ENCODE measurements around the gene RBBP5. TPM values are rescaled to one million over a fixed set of nuclear protein-coding genes. Genes with fewer than 3 reads are reported as not detected.

Gene RBBP5
- total RNA-seq, 2 experiments from 2014 or later: 22.8 to 23.0 TPM

GRCh38 chr1:205077158-205077933 lies 44.4 kb downstream of the RBBP5 start:
- Mint-ChIP-seq H3K4me3 (no peak overlapping the region), H3K27ac (no peak overlapping the region), H3K27me3 (no peaks in the 10 kb centered on the region), H3K9me3 (ENCODE audit: low read depth) (no peaks in the 10 kb centered on the region), H3K36me3 (no peaks in the 10 kb centered on the region), H3K4me1 (no peaks in the 10 kb centered on the region)
- no peak for DNase-seq
- ATAC-seq: no peak
- CTCF ChIA-PET: interaction anchor here (2.5 kb wide), 1 partner anchor 16 kb away, joined by 16 read pairs; no protein-coding TSS in a partner anchor

- CTCF ChIA-PET: interaction anchor here (2.5 kb wide), 1 partner anchor 14 kb away, joined by 16 read pairs; no protein-coding TSS in a partner anchor
- no peak overlapping the region for H3K4me3 Mint-ChIP-seq
- H3K9me3 Mint-ChIP-seq (ENCODE audit: low read depth): no peaks in the 10 kb centered on the region
- no peaks in the 10 kb centered on the region for H3K36me3 Mint-ChIP-seq
- no peak for ATAC-seq
- H3K4me1 Mint-ChIP-seq: no peaks in the 10 kb centered on the region
- no peak overlapping the region for H3K27ac Mint-ChIP-seq
- peak; percentile 14 for DNase-seq
- no peaks in the 10 kb centered on the region for H3K27me3 Mint-ChIP-seq
Measured at GRCh38 chr1:205076245-205076761, 45.5 kb downstream of the RBBP5 start.

- Mint-ChIP-seq H3K4me3 (no peak overlapping the region), H3K27ac (no peak overlapping the region), H3K36me3 (no peaks in the 10 kb centered on the region), H3K27me3 (no peaks in the 10 kb centered on the region), H3K9me3 (ENCODE audit: low read depth) (no peaks in the 10 kb centered on the region), H3K4me1 (no peaks in the 10 kb centered on the region)
- DNase-seq: no peak
- ATAC-seq: no peak
- CTCF ChIA-PET: interaction anchor here (1.3 to 2.5 kb wide), 2 partner anchors 14 to 86 kb away, joined by 5 to 16 read pairs; no protein-coding TSS in a partner anchor
Measured at GRCh38 chr1:205075642-205076155, 46.1 kb downstream of the RBBP5 start.

DNA sequence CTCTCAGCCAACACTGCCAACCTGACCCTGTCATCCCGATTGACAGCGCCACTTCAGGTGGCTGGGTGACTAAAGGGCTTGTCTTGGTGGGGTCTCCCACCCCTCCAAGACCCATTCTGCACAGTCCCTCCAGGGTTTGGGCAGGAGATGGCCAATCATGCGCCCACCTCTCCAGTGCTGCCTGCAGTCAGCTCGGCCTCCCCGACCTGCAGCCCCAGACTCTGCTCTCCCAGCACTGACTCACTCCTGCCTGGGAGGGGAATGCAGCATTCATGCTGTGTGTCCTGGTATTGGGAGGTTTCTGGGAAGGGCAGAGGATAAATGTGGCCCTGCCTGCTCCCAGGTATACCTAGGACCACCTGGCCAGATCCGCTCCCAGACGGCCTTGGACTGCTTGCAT lies 47.3 kb downstream of the RBBP5 start:
- no peaks in the 10 kb centered on the region for H3K4me1 Mint-ChIP-seq
- H3K36me3 Mint-ChIP-seq: no peaks in the 10 kb centered on the region
- ATAC-seq (no peak), DNase-seq (no peak)
- no peak overlapping the region for H3K4me3 Mint-ChIP-seq
- no peaks in the 10 kb centered on the region for H3K9me3 Mint-ChIP-seq (ENCODE audit: low read depth)
- no peak overlapping the region for H3K27ac Mint-ChIP-seq
- H3K27me3 Mint-ChIP-seq: no peaks in the 10 kb centered on the region
- CTCF ChIA-PET: interaction anchor here (0.6 to 1.9 kb wide), 3 partner anchors 13 to 85 kb away, joined by 3 to 7 read pairs (median 5); no protein-coding TSS in a partner anchor

- Mint-ChIP-seq H3K4me1 (no peaks in the 10 kb centered on the region), H3K9me3 (ENCODE audit: low read depth) (no peaks in the 10 kb centered on the region), H3K27ac (no peak overlapping the region), H3K27me3 (no peaks in the 10 kb centered on the region), H3K36me3 (no peaks in the 10 kb centered on the region), H3K4me3 (no peak overlapping the region)
- ATAC-seq: no peak
- CTCF ChIA-PET: interaction anchor here (1.9 kb wide), 1 partner anchor 13 kb away, joined by 7 read pairs; no protein-coding TSS in a partner anchor
- no peak for DNase-seq
Measured at GRCh38 chr1:205074084-205074483, 47.7 kb downstream of the RBBP5 start.

GRCh38 chr1:205073511-205073910 lies 48.3 kb downstream of the RBBP5 start:
- ATAC-seq: no peak
- CTCF ChIA-PET: interaction anchor here (1.9 kb wide), 1 partner anchor 12 kb away, joined by 7 read pairs; no protein-coding TSS in a partner anchor

DNA sequence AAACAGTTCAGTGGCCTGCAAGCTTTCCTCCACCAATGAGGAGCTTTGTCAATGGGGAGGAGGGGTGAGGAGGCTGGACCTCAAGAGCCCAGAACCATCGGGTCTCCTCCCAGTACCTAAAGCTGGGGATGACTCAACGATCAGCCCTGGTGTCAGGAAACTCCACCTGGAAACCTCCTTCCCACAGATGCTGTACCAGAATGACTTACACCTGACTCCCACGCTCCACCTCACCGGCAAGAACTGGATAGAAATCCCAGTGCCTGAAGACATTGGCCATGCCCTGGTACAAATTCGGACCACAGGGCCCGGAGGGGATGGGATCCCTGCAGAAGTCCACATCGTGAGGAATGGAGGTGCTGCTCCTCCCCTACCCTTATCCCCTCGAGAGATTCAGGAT lies 48.9 kb downstream of the RBBP5 start:
- no peaks in the 10 kb centered on the region for H3K27me3 Mint-ChIP-seq
- H3K9me3 Mint-ChIP-seq (ENCODE audit: low read depth): no peaks in the 10 kb centered on the region
- no peaks in the 10 kb centered on the region for H3K36me3 Mint-ChIP-seq
- ATAC-seq (no peak), DNase-seq (no peak)
- no peak overlapping the region for H3K4me3 Mint-ChIP-seq
- no peak overlapping the region for H3K27ac Mint-ChIP-seq
- CTCF ChIA-PET: interaction anchor here (3.4 kb wide), 1 partner anchor 11 kb away, joined by 16 read pairs; no protein-coding TSS in a partner anchor
- H3K4me1 Mint-ChIP-seq: no peaks in the 10 kb centered on the region

More at GRCh38 chr1:205073511-205073910, 48.3 kb downstream of the RBBP5 start:
- H3K27me3 Mint-ChIP-seq: no peaks in the 10 kb centered on the region
- no peak overlapping the region for H3K4me3 Mint-ChIP-seq
- H3K4me1 Mint-ChIP-seq: no peaks in the 10 kb centered on the region
- H3K9me3 Mint-ChIP-seq (ENCODE audit: low read depth): no peaks in the 10 kb centered on the region
- no peak overlapping the region for H3K27ac Mint-ChIP-seq
- no peaks in the 10 kb centered on the region for H3K36me3 Mint-ChIP-seq
- no peak for DNase-seq

DNA sequence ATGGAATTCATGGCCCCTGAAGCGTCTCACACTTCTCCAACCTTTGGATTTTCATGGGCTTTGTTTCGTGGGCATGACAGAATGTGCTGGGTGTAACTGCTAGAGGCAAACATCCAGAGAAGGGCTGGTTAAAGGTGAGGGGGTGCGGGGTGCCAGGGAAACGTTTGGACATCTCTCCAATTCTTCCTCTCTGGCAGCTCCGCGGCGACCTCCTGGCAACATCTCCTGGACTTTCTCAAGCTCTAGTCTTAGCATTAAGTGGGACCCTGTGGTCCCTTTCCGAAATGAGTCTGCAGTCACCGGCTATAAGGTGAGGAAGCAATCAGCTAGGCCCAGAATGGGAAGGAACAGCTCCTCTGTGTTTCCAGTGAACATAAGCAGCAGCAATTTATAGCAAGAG lies 49.5 kb downstream of the RBBP5 start:
- no peak for ATAC-seq
- DNase-seq: no peak
- Mint-ChIP-seq H3K9me3 (ENCODE audit: low read depth) (no peaks in the 10 kb centered on the region), H3K4me1 (no peaks in the 10 kb centered on the region), H3K36me3 (no peaks in the 10 kb centered on the region), H3K27me3 (no peaks in the 10 kb centered on the region), H3K4me3 (no peak overlapping the region), H3K27ac (no peak overlapping the region)
- CTCF ChIA-PET: interaction anchor here (3.4 kb wide), 1 partner anchor 10 kb away, joined by 16 read pairs; no protein-coding TSS in a partner anchor

GRCh38 chr1:205071801-205072200 lies 50.0 kb downstream of the RBBP5 start:
- CTCF ChIA-PET: interaction anchor here (3.4 kb wide), 1 partner anchor 10 kb away, joined by 16 read pairs; no protein-coding TSS in a partner anchor
- no peak for DNase-seq
- H3K4me3 Mint-ChIP-seq: no peak overlapping the region
- H3K9me3 Mint-ChIP-seq (ENCODE audit: low read depth): no peaks in the 10 kb centered on the region
- H3K27me3 Mint-ChIP-seq: no peaks in the 10 kb centered on the region
- H3K36me3 Mint-ChIP-seq: no peaks in the 10 kb centered on the region
- ATAC-seq: no peak
- no peak overlapping the region for H3K27ac Mint-ChIP-seq
- no peaks in the 10 kb centered on the region for H3K4me1 Mint-ChIP-seq

DNA sequence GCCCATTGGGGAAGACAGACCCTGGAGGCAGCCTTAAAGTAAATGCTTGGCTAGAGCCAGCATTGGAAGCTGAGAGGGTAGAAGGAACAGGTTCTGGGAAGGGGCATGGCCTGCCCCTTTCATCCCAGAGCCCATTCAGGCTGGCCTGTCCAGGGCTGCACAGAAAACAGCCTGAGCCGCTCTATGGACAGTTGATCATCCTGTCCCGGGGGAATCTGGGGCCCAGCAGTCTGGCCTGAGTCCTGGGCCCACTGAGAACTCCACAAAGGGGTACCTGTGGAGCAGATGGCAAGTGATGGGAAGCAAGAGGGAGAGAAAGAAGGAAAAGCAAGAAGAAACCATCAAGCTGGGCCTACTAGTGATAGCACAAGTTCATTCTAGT lies 50.8 kb downstream of the RBBP5 start:
- no peaks in the 10 kb centered on the region for H3K27me3 Mint-ChIP-seq
- ATAC-seq (no peak), DNase-seq (no peak)
- H3K4me1 Mint-ChIP-seq: no peaks in the 10 kb centered on the region
- no peak overlapping the region for H3K27ac Mint-ChIP-seq
- H3K36me3 Mint-ChIP-seq: no peaks in the 10 kb centered on the region
- no peaks in the 10 kb centered on the region for H3K9me3 Mint-ChIP-seq (ENCODE audit: low read depth)
- CTCF ChIA-PET: interaction anchor here (3.4 kb wide), 1 partner anchor 9 kb away, joined by 16 read pairs; no protein-coding TSS in a partner anchor
- no peak overlapping the region for H3K4me3 Mint-ChIP-seq

GRCh38 chr1:205069371-205070125 lies 52.2 kb downstream of the RBBP5 start:
- DNase-seq (no peak), ATAC-seq (no peak)
- H3K4me3 Mint-ChIP-seq: no peak overlapping the region
- no peaks in the 10 kb centered on the region for H3K36me3 Mint-ChIP-seq
- CTCF ChIA-PET: interaction anchor here (3.4 kb wide), 1 partner anchor 8 kb away, joined by 16 read pairs; no protein-coding TSS in a partner anchor
- no peaks in the 10 kb centered on the region for H3K27me3 Mint-ChIP-seq
- no peak overlapping the region for H3K27ac Mint-ChIP-seq
- no peaks in the 10 kb centered on the region for H3K4me1 Mint-ChIP-seq
- no peaks in the 10 kb centered on the region for H3K9me3 Mint-ChIP-seq (ENCODE audit: low read depth)

- DNase-seq (no peak), ATAC-seq (no peak)
- no peaks in the 10 kb centered on the region for H3K27me3 Mint-ChIP-seq
- no peaks in the 10 kb centered on the region for H3K9me3 Mint-ChIP-seq (ENCODE audit: low read depth)
- H3K36me3 Mint-ChIP-seq: no peaks in the 10 kb centered on the region
- no peak overlapping the region for H3K4me3 Mint-ChIP-seq
- CTCF ChIA-PET: no interaction called here
- no peaks in the 10 kb centered on the region for H3K4me1 Mint-ChIP-seq
- H3K27ac Mint-ChIP-seq: no peak overlapping the region
Measured at GRCh38 chr1:205068457-205069040, 53.2 kb downstream of the RBBP5 start.

DNA sequence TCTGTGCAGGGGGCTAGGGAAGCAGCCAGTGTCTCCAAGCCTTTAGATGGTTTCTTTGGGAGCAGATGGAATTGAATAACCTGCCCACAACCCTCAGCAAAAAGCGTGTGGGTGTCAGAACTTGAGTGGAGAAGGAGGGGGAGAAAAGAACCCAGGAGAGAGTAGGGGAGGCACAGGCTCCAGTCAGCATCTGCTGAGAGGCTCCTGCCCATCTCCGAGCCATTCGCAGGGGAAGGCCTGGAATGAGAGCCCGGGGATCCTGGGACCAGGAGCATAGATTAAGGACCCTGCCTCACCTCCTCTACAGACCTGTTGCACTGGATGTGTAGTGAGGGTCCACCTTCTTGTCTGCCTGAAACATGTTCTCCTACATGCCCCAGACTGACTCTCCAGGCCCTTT lies 53.8 kb downstream of the RBBP5 start:
- no peak for DNase-seq
- no peaks in the 10 kb centered on the region for H3K9me3 Mint-ChIP-seq (ENCODE audit: low read depth)
- CTCF ChIA-PET: no interaction called here
- no peaks in the 10 kb centered on the region for H3K36me3 Mint-ChIP-seq
- no peak for ATAC-seq
- H3K27ac Mint-ChIP-seq: no peak overlapping the region
- no peak overlapping the region for H3K4me3 Mint-ChIP-seq
- H3K27me3 Mint-ChIP-seq: no peaks in the 10 kb centered on the region
- H3K4me1 Mint-ChIP-seq: no peaks in the 10 kb centered on the region

All from activated CD8-positive, alpha-beta memory T cell treated with anti-CD3 and anti-CD28 coated beads, Interleukin-2, amount 10 ng/mL, durations not matched to agents 7 days and 5 days (primary cell).